Right renal pelvis (tissue), 4 donors: Measurements from ENCODE around the gene ABCC1. TPM values are rescaled to one million over a fixed set of nuclear protein-coding genes. Genes with fewer than 3 reads are reported as not detected.
A peak's percentile ranks its signal among the peaks of the same experiment; 100 is the strongest.

Experiments used
- DNase-seq, 4 donors: peaks; one replicate each; pipeline ENCODE4 v3.0.0-alpha.2; 2013; ENCODE audit warnings: low read depth in 4 of 4, low spot score in 3 of 4, missing footprints in 1 of 4
- polyA plus RNA-seq, 4 donors: library from polyadenylated mRNA; unstranded; fragments of 120-200 nt; gene quantifications; one replicate each; pipeline ENCODE4 v1.2.1, GENCODE V29; 2013; ENCODE audit not compliant: insufficient read length in 4 of 4

ABCC1 gene
- polyA plus RNA-seq, 4 donors, result 23.0 to 25.8 (median 24.6) TPM

- DNase-seq, result no peak
Measured at GRCh38 chr16:16126896-16127295, 177.5 kb downstream of the ABCC1 start.

GRCh38 chr16:16127469-16128116 is 178.2 kb downstream of the ABCC1 start:
- DNase-seq, result peak in 3 of 4 donors; percentile 37 to 51 (median 40)

- DNase-seq, result no peak
Measured at GRCh38 chr16:16131204-16131603, 181.8 kb downstream of the ABCC1 start.

DNA sequence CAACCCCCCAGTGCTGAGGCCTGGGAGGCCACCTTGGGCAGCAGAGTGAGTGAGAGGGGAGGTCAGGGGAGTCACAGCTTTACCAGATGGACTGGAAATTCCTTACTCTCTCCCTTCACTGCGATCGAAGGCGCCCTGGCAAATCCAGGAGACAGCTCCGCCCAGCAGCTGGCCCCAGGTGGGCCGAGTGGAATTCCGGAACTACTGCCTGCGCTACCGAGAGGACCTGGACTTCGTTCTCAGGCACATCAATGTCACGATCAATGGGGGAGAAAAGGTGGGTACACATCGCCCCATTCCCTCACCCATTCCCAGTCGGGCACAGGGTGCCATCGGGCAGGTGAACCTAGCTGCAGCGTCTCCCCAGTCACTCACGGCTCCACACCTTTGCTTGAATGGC is 182.2 kb downstream of the ABCC1 start:
- no peak for DNase-seq

- DNase-seq, result no peak
Measured at GRCh38 chr16:16133943-16134604, 184.7 kb downstream of the ABCC1 start.

DNA sequence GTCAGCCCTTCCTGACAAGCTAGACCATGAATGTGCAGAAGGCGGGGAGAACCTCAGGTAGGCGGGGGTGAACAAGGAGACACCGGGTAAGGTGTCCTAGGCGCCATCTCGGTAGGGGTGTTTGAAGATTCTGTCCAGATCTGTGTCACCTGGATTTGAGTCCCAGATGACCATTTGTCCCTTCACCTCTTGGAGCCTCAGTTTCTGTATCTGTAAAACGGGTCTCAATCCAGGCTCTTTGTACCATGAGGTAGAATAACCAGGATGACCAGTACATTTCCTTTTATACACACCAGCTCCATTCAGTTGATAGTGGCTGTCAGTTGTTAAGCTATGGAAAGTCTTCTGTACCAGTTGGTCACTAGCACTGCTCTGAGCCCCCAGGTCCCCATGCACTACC is 187.2 kb downstream of the ABCC1 start:
- DNase-seq, result no peak

DNA sequence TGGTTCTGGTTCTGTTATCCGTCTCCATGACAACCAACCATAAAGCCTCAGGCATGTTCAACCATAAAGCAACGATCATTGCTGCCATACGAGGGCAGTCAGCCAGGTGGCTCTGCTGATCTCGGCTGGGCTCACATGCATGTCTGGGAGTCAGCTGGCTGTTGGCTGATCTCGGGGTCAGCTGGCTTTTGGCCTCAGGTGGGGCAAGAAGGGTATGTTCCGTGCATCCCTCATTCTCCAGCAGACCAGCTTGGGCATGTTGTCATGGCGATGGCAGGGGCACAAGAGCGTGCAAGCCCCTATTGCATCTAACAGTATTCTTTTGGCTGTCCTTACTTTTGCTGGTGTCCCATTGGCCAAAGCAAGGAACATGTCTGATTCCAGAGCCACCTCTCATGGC is 187.7 kb downstream of the ABCC1 start:
- no peak for DNase-seq

GRCh38 chr16:16138034-16138635 is 188.7 kb downstream of the ABCC1 start:
- DNase-seq, result no peak

GRCh38 chr16:16139061-16139460 is 189.6 kb downstream of the ABCC1 start:
- DNase-seq, result no peak

- DNase-seq, result no peak
Measured at GRCh38 chr16:16139806-16140205, 190.4 kb downstream of the ABCC1 start.

DNA sequence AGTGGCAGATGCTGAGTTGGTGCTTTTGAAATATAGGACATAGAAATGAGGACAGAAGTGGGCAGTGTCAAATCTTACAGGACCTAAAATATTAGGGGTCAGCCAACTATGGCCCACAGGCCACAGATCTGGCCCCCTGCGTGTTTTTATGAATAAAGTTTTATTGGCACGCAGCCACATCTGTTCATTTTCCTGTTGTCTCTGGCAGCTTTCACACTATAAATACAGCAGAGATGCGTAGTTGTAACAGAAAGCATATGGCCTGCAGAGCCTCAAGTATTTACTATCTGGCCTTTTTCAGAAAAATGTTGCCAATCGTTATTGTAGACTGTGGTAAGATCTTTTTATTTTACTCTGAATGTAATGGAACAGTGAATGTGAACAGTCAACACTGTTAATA is 191.1 kb downstream of the ABCC1 start:
- no peak for DNase-seq

DNA sequence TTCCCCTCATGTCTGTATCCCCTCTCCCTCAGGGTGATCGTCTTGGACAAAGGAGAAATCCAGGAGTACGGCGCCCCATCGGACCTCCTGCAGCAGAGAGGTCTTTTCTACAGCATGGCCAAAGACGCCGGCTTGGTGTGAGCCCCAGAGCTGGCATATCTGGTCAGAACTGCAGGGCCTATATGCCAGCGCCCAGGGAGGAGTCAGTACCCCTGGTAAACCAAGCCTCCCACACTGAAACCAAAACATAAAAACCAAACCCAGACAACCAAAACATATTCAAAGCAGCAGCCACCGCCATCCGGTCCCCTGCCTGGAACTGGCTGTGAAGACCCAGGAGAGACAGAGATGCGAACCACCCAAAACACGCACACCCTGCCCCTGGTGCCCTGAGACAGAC is 191.7 kb downstream of the ABCC1 start:
- no peak for DNase-seq

GRCh38 chr16:16141784-16142396 is 192.5 kb downstream of the ABCC1 start:
- DNase-seq, result no peak

DNA sequence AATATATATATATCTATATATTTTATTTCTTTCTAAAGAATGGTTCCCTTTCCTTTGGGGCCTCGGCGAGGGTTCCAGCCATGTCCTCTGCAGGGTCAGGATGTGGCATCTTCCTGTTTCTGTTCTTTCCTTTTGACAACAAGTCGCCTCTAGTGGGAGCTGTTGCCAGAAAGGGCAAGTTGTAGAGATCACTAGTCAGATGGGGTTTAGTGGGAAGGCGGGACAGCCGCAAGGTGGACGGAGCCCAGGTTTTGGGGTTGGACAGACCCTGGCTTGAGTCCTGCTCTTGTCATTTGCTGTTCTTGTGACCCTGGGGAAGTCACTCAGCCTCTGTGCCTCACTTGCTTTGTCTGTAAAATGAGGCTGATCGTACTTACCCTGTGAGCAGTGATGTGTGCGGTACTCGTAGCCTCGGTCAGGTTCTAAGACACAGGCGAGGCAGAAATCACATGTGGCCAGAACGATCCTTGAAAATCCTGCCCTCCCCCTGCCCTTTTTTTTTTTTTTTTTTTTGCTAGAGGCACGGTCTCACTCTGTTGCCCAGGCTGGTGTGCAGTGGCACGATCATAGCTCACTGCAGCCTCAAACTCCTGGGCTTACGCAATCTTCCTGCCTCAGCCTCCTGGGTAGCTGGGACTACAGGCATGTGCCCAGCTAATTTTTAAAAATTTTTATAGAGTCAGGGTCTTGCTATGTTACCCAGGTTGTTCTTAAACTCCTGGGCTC is 193.8 kb downstream of the ABCC1 start:
- no peak for DNase-seq

GRCh38 chr16:16143931-16144330 is 194.5 kb downstream of the ABCC1 start:
- DNase-seq, result no peak

GRCh38 chr16:16144416-16144815 is 195.0 kb downstream of the ABCC1 start:
- no peak for DNase-seq

DNA sequence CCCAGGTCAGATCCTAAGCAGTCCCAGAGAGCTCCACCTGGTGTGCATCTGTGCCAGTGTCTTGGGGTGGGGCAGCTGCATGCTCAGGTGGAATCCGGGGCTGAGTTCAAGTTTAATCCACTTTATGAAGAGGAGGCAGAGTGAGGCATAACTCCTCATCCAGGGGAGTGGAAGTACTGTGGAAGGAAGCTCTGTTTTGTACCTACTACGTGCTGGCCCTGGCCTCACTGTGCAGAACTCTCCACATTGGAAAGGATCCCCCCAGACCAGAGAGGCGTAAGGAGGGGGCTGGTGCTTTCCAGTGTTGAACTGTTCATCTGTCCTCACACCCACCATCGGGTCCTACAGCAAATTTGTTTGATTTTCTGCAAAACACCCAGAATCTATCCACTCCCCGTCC is 195.9 kb downstream of the ABCC1 start:
- no peak for DNase-seq

DNA sequence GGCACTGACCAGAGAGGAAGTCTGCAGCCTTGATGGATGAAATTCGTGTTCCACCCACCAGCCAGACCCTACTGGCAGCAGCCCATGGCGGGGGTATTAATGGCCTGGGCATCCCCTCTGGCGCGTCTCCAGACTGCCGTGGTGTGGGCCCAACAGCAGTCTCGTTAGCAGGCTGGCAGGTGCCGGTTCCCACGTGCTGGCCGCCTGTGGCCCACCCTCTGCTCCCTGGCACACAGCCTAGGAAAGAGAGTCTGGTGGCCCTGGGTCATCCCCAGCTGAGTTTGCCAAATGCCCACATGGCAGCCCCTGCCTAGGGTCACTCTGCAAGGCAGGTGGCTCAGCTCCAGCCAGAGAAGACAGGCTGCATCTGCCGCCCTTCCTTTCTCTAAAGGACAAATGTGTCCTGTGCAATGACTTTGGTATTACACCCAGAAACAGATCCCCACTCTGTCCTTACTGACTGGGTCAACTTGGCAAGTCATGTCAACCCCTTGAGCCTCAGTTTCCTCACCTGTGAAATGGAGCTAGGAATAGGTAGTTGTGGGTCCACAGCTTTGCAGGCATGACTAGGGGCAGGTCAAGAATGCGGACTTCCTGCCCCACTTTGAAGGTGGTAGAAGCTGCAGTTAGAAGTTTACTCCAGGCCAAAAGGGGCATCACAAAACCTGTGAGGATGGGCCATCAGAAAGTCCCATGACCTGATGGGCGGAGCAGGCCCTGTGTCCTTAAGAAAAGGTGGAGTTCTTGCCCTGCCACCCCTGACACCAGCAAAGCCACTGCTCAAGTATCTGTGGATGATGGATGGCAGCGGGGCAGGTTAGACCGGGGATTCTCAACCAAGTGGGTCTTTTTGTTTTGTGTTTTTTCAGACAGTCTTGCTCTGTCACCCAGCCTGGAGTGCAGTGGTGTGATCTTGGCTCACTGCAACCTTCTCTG is 197.2 kb downstream of the ABCC1 start:
- no peak for DNase-seq

GRCh38 chr16:16147316-16147999 is 198.0 kb downstream of the ABCC1 start:
- DNase-seq, result no peak
